GM23338 (cell line): ENCODE results near the gene DDR2. TPM values are rescaled to one million over a fixed set of nuclear protein-coding genes. Genes with fewer than 3 reads are reported as not detected.

Experiments used
- ATAC-seq: fragments of 200-7000 bp; cut with Tn5 transposase; 3 replicates; pipeline ENCODE4 v1.9.1; 2020
- DNase-seq: peaks from one replicate; pipeline ENCODE4 v3.0.0-alpha.2; 2015; ENCODE audit warnings: low spot score
- H2AFZ ChIP-seq: fragments of 200-600 bp; sonication (generic); 2 replicates; pipeline ENCODE4 v1.8.0; 2016; ENCODE audit warnings: antibody characterized with exemption, mild to moderate bottlenecking, moderate library complexity
- H3F3A ChIP-seq: fragments of 200-600 bp; sonication (generic); replicated peaks from 2 replicates; pipeline ENCODE4 v1.8.0; 2017; ENCODE audit warnings: antibody characterized with exemption, mixed run types, low read depth
- H3K27ac ChIP-seq: fragments of 200-600 bp; sonication (generic); 2 replicates; pipeline ENCODE4 v1.6.1; 2016; ENCODE audit warnings: low read depth
- H3K27me3 ChIP-seq: fragments of 200-600 bp; sonication (generic); 2 replicates; pipeline ENCODE4 v1.8.0; 2016; ENCODE audit warnings: mild to moderate bottlenecking, mixed run types, moderate library complexity; ENCODE audit not compliant: insufficient read depth
- H3K36me3 ChIP-seq: fragments of 200-600 bp; sonication (generic); 2 replicates; pipeline ENCODE4 v1.8.0; 2016; ENCODE audit warnings: mild to moderate bottlenecking; ENCODE audit not compliant: insufficient read depth
- H3K4me1 ChIP-seq: fragments of 200-600 bp; sonication (generic); 2 replicates; pipeline ENCODE4 v1.8.0; 2016; ENCODE audit warnings: mild to moderate bottlenecking, moderate library complexity; ENCODE audit not compliant: insufficient read depth
- H3K4me2 ChIP-seq: fragments of 200-600 bp; sonication (generic); 2 replicates; pipeline ENCODE4 v1.7.1; 2017; ENCODE audit warnings: mixed run types
- H3K4me3 ChIP-seq: fragments of 200-600 bp; sonication (generic); 2 replicates; pipeline ENCODE4 v1.6.1; 2016; ENCODE audit warnings: mixed run types
- H3K79me2 ChIP-seq: fragments of 200-600 bp; sonication (generic); replicated peaks from 2 replicates; pipeline ENCODE4 v1.8.0; 2017; ENCODE audit warnings: mild to moderate bottlenecking; ENCODE audit not compliant: insufficient read depth
- H3K9me2 ChIP-seq: fragments of 200-600 bp; sonication (generic); 2 replicates; pipeline ENCODE4 v1.8.0; 2017; ENCODE audit not compliant: insufficient read depth
- H4K20me1 ChIP-seq: fragments of 200-600 bp; sonication (generic); replicated peaks from 2 replicates; pipeline ENCODE4 v1.8.0; 2017; ENCODE audit warnings: mild to moderate bottlenecking; ENCODE audit not compliant: insufficient read depth
- H3K27ac Mint-ChIP-seq: 2 replicates; pipeline ENCODE4 v1.8.0; 2020; ENCODE audit warnings: inconsistent platforms, mild to moderate bottlenecking, moderate library complexity, mixed read lengths
- H3K27me3 Mint-ChIP-seq: 3 replicates; pipeline ENCODE4 v1.8.0; 2022; ENCODE audit warnings: low read depth, mild to moderate bottlenecking, moderate library complexity, mixed read lengths, inconsistent platforms; ENCODE audit not compliant: insufficient read depth, poor library complexity
- H3K36me3 Mint-ChIP-seq: 3 replicates; pipeline ENCODE4 v1.8.0; 2021; ENCODE audit warnings: low read depth, mild to moderate bottlenecking, inconsistent platforms, moderate library complexity, mixed read lengths
- H3K4me1 Mint-ChIP-seq: 3 replicates; pipeline ENCODE4 v1.8.0; 2020; ENCODE audit warnings: mild to moderate bottlenecking, inconsistent platforms, mixed read lengths
- H3K4me3 Mint-ChIP-seq: 3 replicates; pipeline ENCODE4 v1.8.0; 2021; ENCODE audit warnings: moderate library complexity, mild to moderate bottlenecking, inconsistent platforms, mixed read lengths
- H3K9me3 Mint-ChIP-seq: 3 replicates; pipeline ENCODE4 v1.8.0; 2020; ENCODE audit warnings: moderate library complexity, mild to moderate bottlenecking, inconsistent platforms, mixed read lengths
- CREB1 ChIP-seq: fragments of 250-450 bp; sonication (Bioruptor Pico); IDR thresholded peaks from 2 replicates; pipeline ENCODE4 v1.5.0; 2020; ENCODE audit warnings: low read depth, mild to moderate bottlenecking, moderate library complexity
- ETS1 ChIP-seq: IDR thresholded peaks from 2 replicates; pipeline ENCODE4 v1.6.1; 2016; ENCODE audit warnings: antibody characterized with exemption
- EZH2 ChIP-seq: fragments of 200-600 bp; sonication (generic); IDR thresholded peaks from one replicate; pipeline ENCODE4 v1.8.0; 2017; ENCODE audit warnings: antibody characterized with exemption, mild to moderate bottlenecking, low read depth; ENCODE audit not compliant: unreplicated experiment
- EZH2phosphoT487 ChIP-seq: fragments of 200-600 bp; sonication (generic); IDR thresholded peaks from one replicate; pipeline ENCODE4 v1.8.1; 2018; ENCODE audit warnings: antibody characterized with exemption; ENCODE audit not compliant: unreplicated experiment
- JUNB ChIP-seq: IDR thresholded peaks from one replicate; pipeline ENCODE4 v1.6.1; 2016; ENCODE audit warnings: antibody characterized with exemption; ENCODE audit not compliant: unreplicated experiment
- NANOG ChIP-seq: IDR thresholded peaks from 2 replicates; pipeline ENCODE4 v1.6.1; 2016; ENCODE audit warnings: antibody characterized with exemption, borderline replicate concordance
- POLR2AphosphoS5 ChIP-seq: IDR thresholded peaks from 2 replicates; pipeline ENCODE4 v1.6.1; 2016; ENCODE audit warnings: antibody characterized with exemption, low read depth
- STAT1 ChIP-seq: IDR thresholded peaks from one replicate; pipeline ENCODE4 v1.6.1; 2016; ENCODE audit warnings: antibody characterized with exemption; ENCODE audit not compliant: unreplicated experiment
- ZNF114 ChIP-seq: fragments of 250-450 bp; sonication (Bioruptor Pico); IDR thresholded peaks from 2 replicates; pipeline ENCODE4 v1.5.0; 2020; ENCODE audit warnings: mild to moderate bottlenecking, moderate library complexity
- polyA plus RNA-seq: library from polyadenylated mRNA; unstranded; fragments of >200 nt; fragmentation: Nextera tagmentation; extraction: Ambion mirVana; gene quantifications from 2 replicates; pipeline ENCODE4 v1.2.1, GENCODE V29; 2016
- total RNA-seq: library from RNA; depleted of rRNA; stranded (reverse); fragments of >200 nt; shearing (Covaris generic); gene quantifications from 2 replicates; pipeline ENCODE4 v1.2.3, GENCODE V29; 2014
- TF ChIP-seq, protein P1 (sequence below): fragments of 250-450 bp; sonication (Bioruptor Pico); IDR thresholded peaks from 2 replicates; pipeline ENCODE4 v1.5.0; 2020; ENCODE audit warnings: mild to moderate bottlenecking, moderate library complexity
- TF ChIP-seq, protein P2 (sequence below), 2 experiments: fragments of 200-600 bp in 1 of 2; sonication (generic) in 1 of 2; conservative IDR thresholded peaks; 2 replicates each; pipeline versions ENCODE4 v1.5.1 to v1.6.1; 2016 to 2017; ENCODE audit warnings: antibody characterized with exemption in 2 of 2, low read depth in 2 of 2, mild to moderate bottlenecking in 2 of 2, moderate library complexity in 1 of 2
- TF ChIP-seq, protein P3 (sequence below): IDR thresholded peaks from one replicate; pipeline ENCODE4 v1.6.1; 2018; ENCODE audit warnings: antibody characterized with exemption; ENCODE audit not compliant: unreplicated experiment

The DDR2 gene
- total and polyA plus RNA-seq, 2 experiments from 2014 or later = 0.66 to 1.8 TPM

DNA sequence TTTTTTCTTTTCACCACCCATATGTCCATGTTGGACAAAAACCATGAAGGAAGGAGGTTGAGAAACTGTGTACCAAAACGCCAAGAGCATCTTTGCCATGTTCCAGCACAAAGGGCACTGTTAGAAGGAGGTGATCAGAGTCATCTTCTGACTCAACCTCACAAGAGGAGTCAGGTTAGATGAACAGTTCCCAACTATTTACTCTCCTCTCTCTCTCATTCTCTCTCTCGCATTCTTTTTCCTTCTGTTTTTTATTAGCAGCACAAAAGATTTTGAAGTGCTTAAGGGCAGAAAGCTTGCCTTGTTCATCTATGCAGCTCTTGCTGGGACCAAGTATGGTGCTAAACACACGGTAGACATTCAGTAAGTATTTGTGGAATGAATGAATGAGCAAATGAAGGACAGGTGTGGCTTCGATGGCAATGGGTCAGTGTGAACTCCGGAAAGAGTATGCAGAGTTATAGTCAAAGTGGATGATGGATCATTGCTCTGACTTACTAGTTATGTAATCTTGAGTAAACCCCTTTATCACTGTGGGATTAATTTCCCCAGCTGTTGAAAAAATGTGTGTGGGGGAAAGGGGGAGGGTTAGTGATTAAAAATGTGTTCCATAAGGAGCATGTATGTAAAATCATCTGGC, 33.9 kb downstream of the DDR2 start (continued):
- TF ChIP-seq, protein P1, sequence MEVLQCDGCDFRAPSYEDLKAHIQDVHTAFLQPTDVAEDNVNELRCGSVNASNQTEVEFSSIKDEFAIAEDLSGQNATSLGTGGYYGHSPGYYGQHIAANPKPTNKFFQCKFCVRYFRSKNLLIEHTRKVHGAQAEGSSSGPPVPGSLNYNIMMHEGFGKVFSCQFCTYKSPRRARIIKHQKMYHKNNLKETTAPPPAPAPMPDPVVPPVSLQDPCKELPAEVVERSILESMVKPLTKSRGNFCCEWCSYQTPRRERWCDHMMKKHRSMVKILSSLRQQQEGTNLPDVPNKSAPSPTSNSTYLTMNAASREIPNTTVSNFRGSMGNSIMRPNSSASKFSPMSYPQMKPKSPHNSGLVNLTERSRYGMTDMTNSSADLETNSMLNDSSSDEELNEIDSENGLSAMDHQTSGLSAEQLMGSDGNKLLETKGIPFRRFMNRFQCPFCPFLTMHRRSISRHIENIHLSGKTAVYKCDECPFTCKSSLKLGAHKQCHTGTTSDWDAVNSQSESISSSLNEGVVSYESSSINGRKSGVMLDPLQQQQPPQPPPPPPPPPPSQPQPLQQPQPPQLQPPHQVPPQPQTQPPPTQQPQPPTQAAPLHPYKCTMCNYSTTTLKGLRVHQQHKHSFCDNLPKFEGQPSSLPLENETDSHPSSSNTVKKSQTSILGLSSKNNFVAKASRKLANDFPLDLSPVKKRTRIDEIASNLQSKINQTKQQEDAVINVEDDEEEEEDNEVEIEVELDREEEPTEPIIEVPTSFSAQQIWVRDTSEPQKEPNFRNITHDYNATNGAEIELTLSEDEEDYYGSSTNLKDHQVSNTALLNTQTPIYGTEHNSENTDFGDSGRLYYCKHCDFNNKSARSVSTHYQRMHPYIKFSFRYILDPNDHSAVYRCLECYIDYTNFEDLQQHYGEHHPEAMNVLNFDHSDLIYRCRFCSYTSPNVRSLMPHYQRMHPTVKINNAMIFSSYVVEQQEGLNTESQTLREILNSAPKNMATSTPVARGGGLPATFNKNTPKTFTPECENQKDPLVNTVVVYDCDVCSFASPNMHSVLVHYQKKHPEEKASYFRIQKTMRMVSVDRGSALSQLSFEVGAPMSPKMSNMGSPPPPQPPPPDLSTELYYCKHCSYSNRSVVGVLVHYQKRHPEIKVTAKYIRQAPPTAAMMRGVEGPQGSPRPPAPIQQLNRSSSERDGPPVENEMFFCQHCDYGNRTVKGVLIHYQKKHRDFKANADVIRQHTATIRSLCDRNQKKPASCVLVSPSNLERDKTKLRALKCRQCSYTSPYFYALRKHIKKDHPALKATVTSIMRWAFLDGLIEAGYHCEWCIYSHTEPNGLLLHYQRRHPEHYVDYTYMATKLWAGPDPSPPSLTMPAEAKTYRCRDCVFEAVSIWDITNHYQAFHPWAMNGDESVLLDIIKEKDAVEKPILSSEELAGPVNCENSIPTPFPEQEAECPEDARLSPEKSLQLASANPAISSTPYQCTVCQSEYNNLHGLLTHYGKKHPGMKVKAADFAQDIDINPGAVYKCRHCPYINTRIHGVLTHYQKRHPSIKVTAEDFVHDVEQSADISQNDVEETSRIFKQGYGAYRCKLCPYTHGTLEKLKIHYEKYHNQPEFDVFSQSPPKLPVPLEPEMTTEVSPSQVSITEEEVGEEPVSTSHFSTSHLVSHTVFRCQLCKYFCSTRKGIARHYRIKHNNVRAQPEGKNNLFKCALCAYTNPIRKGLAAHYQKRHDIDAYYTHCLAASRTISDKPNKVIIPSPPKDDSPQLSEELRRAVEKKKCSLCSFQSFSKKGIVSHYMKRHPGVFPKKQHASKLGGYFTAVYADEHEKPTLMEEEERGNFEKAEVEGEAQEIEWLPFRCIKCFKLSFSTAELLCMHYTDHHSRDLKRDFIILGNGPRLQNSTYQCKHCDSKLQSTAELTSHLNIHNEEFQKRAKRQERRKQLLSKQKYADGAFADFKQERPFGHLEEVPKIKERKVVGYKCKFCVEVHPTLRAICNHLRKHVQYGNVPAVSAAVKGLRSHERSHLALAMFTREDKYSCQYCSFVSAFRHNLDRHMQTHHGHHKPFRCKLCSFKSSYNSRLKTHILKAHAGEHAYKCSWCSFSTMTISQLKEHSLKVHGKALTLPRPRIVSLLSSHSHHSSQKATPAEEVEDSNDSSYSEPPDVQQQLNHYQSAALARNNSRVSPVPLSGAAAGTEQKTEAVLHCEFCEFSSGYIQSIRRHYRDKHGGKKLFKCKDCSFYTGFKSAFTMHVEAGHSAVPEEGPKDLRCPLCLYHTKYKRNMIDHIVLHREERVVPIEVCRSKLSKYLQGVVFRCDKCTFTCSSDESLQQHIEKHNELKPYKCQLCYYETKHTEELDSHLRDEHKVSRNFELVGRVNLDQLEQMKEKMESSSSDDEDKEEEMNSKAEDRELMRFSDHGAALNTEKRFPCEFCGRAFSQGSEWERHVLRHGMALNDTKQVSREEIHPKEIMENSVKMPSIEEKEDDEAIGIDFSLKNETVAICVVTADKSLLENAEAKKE (CRISPR knock-in tag) = no peak

DNA sequence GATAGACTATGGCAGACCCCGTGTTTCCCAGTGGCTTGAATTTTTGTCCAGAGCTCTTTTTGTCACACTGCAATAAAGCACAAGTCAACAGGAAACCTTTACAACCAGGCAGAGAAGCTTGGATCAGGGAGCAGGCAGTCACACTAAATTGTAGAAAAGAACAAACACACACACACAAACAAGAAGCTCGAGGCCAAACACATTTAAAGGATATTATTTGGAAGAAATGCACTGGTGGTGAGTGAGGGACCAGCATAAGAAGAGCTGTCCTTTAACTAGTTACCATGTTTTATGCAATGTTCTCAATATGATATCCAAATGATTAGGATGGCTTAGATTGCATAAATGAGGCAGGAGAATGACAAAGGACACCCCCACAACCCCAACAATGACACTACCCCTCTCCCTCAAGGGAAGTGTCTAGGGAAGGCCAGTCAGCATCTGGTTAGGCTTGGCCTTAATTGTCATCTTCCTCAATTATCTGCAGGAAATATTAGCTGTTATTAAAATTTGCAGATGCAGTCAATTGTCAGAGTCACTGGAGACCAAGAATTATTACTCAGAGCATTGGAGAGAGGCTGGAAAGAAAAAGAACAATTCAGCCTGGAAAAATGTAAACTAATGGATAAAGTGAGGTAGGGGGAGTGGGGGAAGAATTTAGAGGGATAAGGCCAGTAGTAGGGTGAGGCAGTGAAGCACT, 35.3 kb downstream of the DDR2 start:
- no peaks in the 10 kb centered on the region for H3F3A ChIP-seq
- H3K4me2 ChIP-seq = no peak overlapping the region
- no peaks in the 10 kb centered on the region for H3K27me3 Mint-ChIP-seq
- no peaks in the 10 kb centered on the region for H3K36me3 ChIP-seq
- no peaks in the 10 kb centered on the region for H3K9me3 Mint-ChIP-seq
- H3K9me2 ChIP-seq = no peaks in the 10 kb centered on the region
- no peaks in the 10 kb centered on the region for H3K4me1 Mint-ChIP-seq
- H3K4me3 Mint-ChIP-seq = no peak overlapping the region
- H3K36me3 Mint-ChIP-seq = no peaks in the 10 kb centered on the region
- H2AFZ ChIP-seq = no peak overlapping the region
- no peaks in the 10 kb centered on the region for H4K20me1 ChIP-seq
- no peaks in the 10 kb centered on the region for H3K79me2 ChIP-seq
- no peak overlapping the region for H3K4me3 ChIP-seq
- ATAC-seq (no peak), DNase-seq (no peak)
- H3K27me3 ChIP-seq = no peaks in the 10 kb centered on the region
- H3K4me1 ChIP-seq = no peaks in the 10 kb centered on the region; the same call in 1 of the 2 replicates
- H3K27ac Mint-ChIP-seq = no peak overlapping the region
- no peak overlapping the region for H3K27ac ChIP-seq
- TF ChIP-seq ETS1 (no peak), CREB1 (no peak), STAT1 (no peak), EZH2 (no peak), POLR2AphosphoS5 (no peak), NANOG (no peak), EZH2phosphoT487 (no peak), JUNB (no peak), ZNF114 (CRISPR knock-in tag) (no peak)
- TF ChIP-seq, protein P2, sequence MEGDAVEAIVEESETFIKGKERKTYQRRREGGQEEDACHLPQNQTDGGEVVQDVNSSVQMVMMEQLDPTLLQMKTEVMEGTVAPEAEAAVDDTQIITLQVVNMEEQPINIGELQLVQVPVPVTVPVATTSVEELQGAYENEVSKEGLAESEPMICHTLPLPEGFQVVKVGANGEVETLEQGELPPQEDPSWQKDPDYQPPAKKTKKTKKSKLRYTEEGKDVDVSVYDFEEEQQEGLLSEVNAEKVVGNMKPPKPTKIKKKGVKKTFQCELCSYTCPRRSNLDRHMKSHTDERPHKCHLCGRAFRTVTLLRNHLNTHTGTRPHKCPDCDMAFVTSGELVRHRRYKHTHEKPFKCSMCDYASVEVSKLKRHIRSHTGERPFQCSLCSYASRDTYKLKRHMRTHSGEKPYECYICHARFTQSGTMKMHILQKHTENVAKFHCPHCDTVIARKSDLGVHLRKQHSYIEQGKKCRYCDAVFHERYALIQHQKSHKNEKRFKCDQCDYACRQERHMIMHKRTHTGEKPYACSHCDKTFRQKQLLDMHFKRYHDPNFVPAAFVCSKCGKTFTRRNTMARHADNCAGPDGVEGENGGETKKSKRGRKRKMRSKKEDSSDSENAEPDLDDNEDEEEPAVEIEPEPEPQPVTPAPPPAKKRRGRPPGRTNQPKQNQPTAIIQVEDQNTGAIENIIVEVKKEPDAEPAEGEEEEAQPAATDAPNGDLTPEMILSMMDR (conservative IDR thresholded peaks at IDR 0.05; ENCODE audit: low read depth in 2 of 2) = no peak
- TF ChIP-seq, protein P3, sequence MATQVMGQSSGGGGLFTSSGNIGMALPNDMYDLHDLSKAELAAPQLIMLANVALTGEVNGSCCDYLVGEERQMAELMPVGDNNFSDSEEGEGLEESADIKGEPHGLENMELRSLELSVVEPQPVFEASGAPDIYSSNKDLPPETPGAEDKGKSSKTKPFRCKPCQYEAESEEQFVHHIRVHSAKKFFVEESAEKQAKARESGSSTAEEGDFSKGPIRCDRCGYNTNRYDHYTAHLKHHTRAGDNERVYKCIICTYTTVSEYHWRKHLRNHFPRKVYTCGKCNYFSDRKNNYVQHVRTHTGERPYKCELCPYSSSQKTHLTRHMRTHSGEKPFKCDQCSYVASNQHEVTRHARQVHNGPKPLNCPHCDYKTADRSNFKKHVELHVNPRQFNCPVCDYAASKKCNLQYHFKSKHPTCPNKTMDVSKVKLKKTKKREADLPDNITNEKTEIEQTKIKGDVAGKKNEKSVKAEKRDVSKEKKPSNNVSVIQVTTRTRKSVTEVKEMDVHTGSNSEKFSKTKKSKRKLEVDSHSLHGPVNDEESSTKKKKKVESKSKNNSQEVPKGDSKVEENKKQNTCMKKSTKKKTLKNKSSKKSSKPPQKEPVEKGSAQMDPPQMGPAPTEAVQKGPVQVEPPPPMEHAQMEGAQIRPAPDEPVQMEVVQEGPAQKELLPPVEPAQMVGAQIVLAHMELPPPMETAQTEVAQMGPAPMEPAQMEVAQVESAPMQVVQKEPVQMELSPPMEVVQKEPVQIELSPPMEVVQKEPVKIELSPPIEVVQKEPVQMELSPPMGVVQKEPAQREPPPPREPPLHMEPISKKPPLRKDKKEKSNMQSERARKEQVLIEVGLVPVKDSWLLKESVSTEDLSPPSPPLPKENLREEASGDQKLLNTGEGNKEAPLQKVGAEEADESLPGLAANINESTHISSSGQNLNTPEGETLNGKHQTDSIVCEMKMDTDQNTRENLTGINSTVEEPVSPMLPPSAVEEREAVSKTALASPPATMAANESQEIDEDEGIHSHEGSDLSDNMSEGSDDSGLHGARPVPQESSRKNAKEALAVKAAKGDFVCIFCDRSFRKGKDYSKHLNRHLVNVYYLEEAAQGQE = no peak
